ENCODE results near the gene FNBP1.

- no peak for TF ChIP-seq POLR2A (IDR thresholded peaks at IDR 0.05)
- TF ChIP-seq, protein P1, sequence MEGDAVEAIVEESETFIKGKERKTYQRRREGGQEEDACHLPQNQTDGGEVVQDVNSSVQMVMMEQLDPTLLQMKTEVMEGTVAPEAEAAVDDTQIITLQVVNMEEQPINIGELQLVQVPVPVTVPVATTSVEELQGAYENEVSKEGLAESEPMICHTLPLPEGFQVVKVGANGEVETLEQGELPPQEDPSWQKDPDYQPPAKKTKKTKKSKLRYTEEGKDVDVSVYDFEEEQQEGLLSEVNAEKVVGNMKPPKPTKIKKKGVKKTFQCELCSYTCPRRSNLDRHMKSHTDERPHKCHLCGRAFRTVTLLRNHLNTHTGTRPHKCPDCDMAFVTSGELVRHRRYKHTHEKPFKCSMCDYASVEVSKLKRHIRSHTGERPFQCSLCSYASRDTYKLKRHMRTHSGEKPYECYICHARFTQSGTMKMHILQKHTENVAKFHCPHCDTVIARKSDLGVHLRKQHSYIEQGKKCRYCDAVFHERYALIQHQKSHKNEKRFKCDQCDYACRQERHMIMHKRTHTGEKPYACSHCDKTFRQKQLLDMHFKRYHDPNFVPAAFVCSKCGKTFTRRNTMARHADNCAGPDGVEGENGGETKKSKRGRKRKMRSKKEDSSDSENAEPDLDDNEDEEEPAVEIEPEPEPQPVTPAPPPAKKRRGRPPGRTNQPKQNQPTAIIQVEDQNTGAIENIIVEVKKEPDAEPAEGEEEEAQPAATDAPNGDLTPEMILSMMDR (IDR thresholded peaks at IDR 0.05): no peak
- peak in 1 of 2 donors; percentile 7 for TF ChIP-seq POLR2AphosphoS5 (IDR thresholded peaks at IDR 0.05; ENCODE audit: insufficient read depth in 1 of 2, low read depth in 1 of 2)
These were observed 108.2 kb downstream of the FNBP1 start for GRCh38 chr9:129934780-129935179.

Data from vagina (tissue), 2 donors.